HepG2 (cell line): ENCODE data around the gene RHOBTB3. TPM values are rescaled to one million over a fixed set of nuclear protein-coding genes. Genes with fewer than 3 reads are reported as not detected.

Source experiments
- CENPX ChIP-seq: sonication (generic); formaldehyde crosslinking; IDR thresholded peaks from 2 replicates; pipeline ENCODE4 v1.9.0; 2021; ENCODE audit warnings: mild to moderate bottlenecking, missing genetic modification reagents, moderate library complexity
- CREB1 ChIP-seq, 2 experiments: fragments of 450-650 bp in 1 of 2; IDR thresholded peaks; 2 replicates each; pipeline ENCODE4 v1.6.1; 2016 to 2017; ENCODE audit warnings: control low read depth in 1 of 2, mild to moderate bottlenecking in 1 of 2, missing compliant biosample characterization in 1 of 2, missing genetic modification characterization in 1 of 2
- FOXP1 ChIP-seq, 2 experiments: fragments of 450-650 bp in 1 of 2; IDR thresholded peaks; 2 replicates each; pipeline ENCODE4 v1.6.1; 2017 to 2018; ENCODE audit warnings: antibody characterized with exemption in 1 of 2
- HOXA3 ChIP-seq: sonication (generic); formaldehyde crosslinking; IDR thresholded peaks from 2 replicates; pipeline ENCODE4 v1.5.0; 2020; ENCODE audit warnings: missing genetic modification reagents
- HOXA7 ChIP-seq: sonication (generic); formaldehyde crosslinking; IDR thresholded peaks from 2 replicates; pipeline ENCODE4 v1.8.1; 2022; ENCODE audit warnings: mild to moderate bottlenecking, missing genetic modification reagents, moderate library complexity
- NFYC ChIP-seq: IDR thresholded peaks from 2 replicates; pipeline ENCODE4 v1.6.1; 2016; ENCODE audit warnings: missing genetic modification reagents, missing compliant biosample characterization
- RBAK ChIP-seq: sonication (generic); formaldehyde crosslinking; IDR thresholded peaks from 2 replicates; pipeline ENCODE4 v1.5.1; 2020; ENCODE audit warnings: mild to moderate bottlenecking, missing genetic modification reagents
- SCMH1 ChIP-seq: sonication (generic); formaldehyde crosslinking; IDR thresholded peaks from 2 replicates; pipeline ENCODE4 v1.9.0; 2021; ENCODE audit warnings: missing genetic modification reagents, mild to moderate bottlenecking, borderline replicate concordance
- SOX5 ChIP-seq: IDR thresholded peaks from 2 replicates; pipeline ENCODE4 v1.6.1; 2016; ENCODE audit warnings: borderline replicate concordance
- SPEN ChIP-seq: sonication (generic); formaldehyde crosslinking; IDR thresholded peaks from 2 replicates; pipeline ENCODE4 v1.5.1; 2020; ENCODE audit warnings: low read depth, mild to moderate bottlenecking, missing genetic modification reagents
- TOPORS ChIP-seq: sonication (generic); formaldehyde crosslinking; IDR thresholded peaks from 2 replicates; pipeline ENCODE4 v1.8.0; 2023; ENCODE audit warnings: mild to moderate bottlenecking, missing genetic modification reagents
- ZNF331 ChIP-seq: sonication (generic); formaldehyde crosslinking; IDR thresholded peaks from 2 replicates; pipeline ENCODE4 v1.4.0; 2020; ENCODE audit warnings: missing genetic modification reagents
- ZNF790 ChIP-seq: sonication (generic); formaldehyde crosslinking; IDR thresholded peaks from 2 replicates; pipeline ENCODE4 v1.8.0; 2022; ENCODE audit warnings: missing genetic modification reagents, mild to moderate bottlenecking, borderline replicate concordance
- ZSCAN29 ChIP-seq: sonication (generic); formaldehyde crosslinking; conservative IDR thresholded peaks from 2 replicates; pipeline ENCODE4 v1.4.0; 2020; ENCODE audit warnings: mild to moderate bottlenecking, missing genetic modification reagents
- polyA plus RNA-seq, 8 experiments: library from polyadenylated mRNA; depleted of rRNA in 3 of 8; stranded (reverse) in 7 of 8; unstranded in 1 of 8; fragments of >200 nt; fragmentation: Illumina TruSeq in 4 of 8; extraction: Trizol in 4 of 8; gene quantifications; 2 replicates each; pipeline versions ENCODE4 v1.2.1 to v1.2.3, GENCODE V29; 2011 to 2016; ENCODE audit warnings: low read depth in 4 of 8, missing spikeins in 1 of 8, mixed read lengths in 1 of 8; ENCODE audit not compliant: insufficient read depth in 1 of 8
- total RNA-seq, 5 experiments: library from RNA; depleted of rRNA; stranded (reverse); fragments of >200 nt; fragmentation: Illumina TruSeq; extraction: Trizol; gene quantifications; 2 replicates each; pipeline ENCODE4 v1.2.3, GENCODE V29; 2016; ENCODE audit warnings: low read depth in 1 of 5
- TF ChIP-seq, protein P1 (sequence below): sonication (generic); formaldehyde crosslinking; IDR thresholded peaks from 2 replicates; pipeline ENCODE4 v1.4.0; 2020; ENCODE audit warnings: missing genetic modification reagents, mild to moderate bottlenecking, borderline replicate concordance
- TF ChIP-seq, protein P2 (sequence below): sonication (generic); formaldehyde crosslinking; IDR thresholded peaks from 2 replicates; pipeline ENCODE4 v1.4.0; 2020; ENCODE audit warnings: missing genetic modification reagents
- TF ChIP-seq, protein P3 (sequence below): sonication (generic); formaldehyde crosslinking; IDR thresholded peaks from 2 replicates; pipeline ENCODE4 v1.5.0; 2020; ENCODE audit warnings: mild to moderate bottlenecking, missing genetic modification reagents
- TF ChIP-seq, protein P4 (sequence below): sonication (generic); formaldehyde crosslinking; IDR thresholded peaks from 2 replicates; pipeline ENCODE4 v1.4.0; 2020; ENCODE audit warnings: missing genetic modification reagents, borderline replicate concordance

The RHOBTB3 gene
- total and polyA plus RNA-seq, 2 of the 13 experiments (the other 11 are each of a cell fraction or from before 2014, with no cell fraction given) = 31.6 to 35.4 TPM

DNA sequence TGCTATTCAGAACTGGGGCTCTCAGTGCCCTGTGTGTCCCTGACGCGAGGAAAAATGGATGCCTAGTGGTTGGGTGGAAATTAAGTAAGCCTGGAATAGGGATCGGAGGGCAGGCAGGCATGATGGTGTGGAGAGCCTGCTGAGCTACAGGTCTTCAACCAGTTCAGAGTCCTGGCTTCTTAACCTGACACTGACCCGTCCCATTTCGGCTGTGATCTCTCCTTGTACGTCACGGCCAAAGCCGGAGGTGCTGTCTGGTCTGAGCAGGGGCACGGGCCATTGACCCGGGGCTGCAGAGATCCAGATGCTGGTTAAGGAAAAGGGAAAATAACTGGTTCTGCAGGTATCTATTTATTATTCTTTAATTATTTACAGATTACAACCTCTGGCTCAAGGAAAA is 27.9 kb downstream of the RHOBTB3 start (continued):
- TF ChIP-seq, protein P1, sequence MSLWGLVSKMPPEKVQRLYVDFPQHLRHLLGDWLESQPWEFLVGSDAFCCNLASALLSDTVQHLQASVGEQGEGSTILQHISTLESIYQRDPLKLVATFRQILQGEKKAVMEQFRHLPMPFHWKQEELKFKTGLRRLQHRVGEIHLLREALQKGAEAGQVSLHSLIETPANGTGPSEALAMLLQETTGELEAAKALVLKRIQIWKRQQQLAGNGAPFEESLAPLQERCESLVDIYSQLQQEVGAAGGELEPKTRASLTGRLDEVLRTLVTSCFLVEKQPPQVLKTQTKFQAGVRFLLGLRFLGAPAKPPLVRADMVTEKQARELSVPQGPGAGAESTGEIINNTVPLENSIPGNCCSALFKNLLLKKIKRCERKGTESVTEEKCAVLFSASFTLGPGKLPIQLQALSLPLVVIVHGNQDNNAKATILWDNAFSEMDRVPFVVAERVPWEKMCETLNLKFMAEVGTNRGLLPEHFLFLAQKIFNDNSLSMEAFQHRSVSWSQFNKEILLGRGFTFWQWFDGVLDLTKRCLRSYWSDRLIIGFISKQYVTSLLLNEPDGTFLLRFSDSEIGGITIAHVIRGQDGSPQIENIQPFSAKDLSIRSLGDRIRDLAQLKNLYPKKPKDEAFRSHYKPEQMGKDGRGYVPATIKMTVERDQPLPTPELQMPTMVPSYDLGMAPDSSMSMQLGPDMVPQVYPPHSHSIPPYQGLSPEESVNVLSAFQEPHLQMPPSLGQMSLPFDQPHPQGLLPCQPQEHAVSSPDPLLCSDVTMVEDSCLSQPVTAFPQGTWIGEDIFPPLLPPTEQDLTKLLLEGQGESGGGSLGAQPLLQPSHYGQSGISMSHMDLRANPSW = no peak
- TF ChIP-seq FOXP1 (IDR thresholded peaks at IDR 0.05) (no peak), FOXP1 (CRISPR knock-in tag; IDR thresholded peaks at IDR 0.05) (no peak; the same call in 1 of the 2 replicates), ZNF790 (CRISPR knock-in tag) (no peak), CENPX (no peak), HOXA7 (no peak), ZSCAN29 (CRISPR knock-in tag) (no peak), SCMH1 (CRISPR knock-in tag) (no peak), CREB1 (IDR thresholded peaks at IDR 0.05) (peak; percentile 48; the same call in 1 of the 2 replicates), CREB1 (CRISPR knock-in tag; IDR thresholded peaks at IDR 0.05) (0 out of 2 replicates have a peak, but pooled peaks have one; percentile 9), SOX5 (CRISPR knock-in tag) (peak; percentile 47; the same call in 1 of the 2 replicates), TOPORS (CRISPR knock-in tag) (no peak), NFYC (no peak), SPEN (CRISPR knock-in tag) (no peak), HOXA3 (CRISPR knock-in tag) (peak; percentile 81), RBAK (CRISPR knock-in tag) (no peak), ZNF331 (0 out of 2 replicates have a peak, but pooled peaks have one; percentile 21)
- TF ChIP-seq, protein P2, sequence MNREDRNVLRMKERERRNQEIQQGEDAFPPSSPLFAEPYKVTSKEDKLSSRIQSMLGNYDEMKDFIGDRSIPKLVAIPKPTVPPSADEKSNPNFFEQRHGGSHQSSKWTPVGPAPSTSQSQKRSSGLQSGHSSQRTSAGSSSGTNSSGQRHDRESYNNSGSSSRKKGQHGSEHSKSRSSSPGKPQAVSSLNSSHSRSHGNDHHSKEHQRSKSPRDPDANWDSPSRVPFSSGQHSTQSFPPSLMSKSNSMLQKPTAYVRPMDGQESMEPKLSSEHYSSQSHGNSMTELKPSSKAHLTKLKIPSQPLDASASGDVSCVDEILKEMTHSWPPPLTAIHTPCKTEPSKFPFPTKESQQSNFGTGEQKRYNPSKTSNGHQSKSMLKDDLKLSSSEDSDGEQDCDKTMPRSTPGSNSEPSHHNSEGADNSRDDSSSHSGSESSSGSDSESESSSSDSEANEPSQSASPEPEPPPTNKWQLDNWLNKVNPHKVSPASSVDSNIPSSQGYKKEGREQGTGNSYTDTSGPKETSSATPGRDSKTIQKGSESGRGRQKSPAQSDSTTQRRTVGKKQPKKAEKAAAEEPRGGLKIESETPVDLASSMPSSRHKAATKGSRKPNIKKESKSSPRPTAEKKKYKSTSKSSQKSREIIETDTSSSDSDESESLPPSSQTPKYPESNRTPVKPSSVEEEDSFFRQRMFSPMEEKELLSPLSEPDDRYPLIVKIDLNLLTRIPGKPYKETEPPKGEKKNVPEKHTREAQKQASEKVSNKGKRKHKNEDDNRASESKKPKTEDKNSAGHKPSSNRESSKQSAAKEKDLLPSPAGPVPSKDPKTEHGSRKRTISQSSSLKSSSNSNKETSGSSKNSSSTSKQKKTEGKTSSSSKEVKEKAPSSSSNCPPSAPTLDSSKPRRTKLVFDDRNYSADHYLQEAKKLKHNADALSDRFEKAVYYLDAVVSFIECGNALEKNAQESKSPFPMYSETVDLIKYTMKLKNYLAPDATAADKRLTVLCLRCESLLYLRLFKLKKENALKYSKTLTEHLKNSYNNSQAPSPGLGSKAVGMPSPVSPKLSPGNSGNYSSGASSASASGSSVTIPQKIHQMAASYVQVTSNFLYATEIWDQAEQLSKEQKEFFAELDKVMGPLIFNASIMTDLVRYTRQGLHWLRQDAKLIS (CRISPR knock-in tag) = no peak
- TF ChIP-seq, protein P3, sequence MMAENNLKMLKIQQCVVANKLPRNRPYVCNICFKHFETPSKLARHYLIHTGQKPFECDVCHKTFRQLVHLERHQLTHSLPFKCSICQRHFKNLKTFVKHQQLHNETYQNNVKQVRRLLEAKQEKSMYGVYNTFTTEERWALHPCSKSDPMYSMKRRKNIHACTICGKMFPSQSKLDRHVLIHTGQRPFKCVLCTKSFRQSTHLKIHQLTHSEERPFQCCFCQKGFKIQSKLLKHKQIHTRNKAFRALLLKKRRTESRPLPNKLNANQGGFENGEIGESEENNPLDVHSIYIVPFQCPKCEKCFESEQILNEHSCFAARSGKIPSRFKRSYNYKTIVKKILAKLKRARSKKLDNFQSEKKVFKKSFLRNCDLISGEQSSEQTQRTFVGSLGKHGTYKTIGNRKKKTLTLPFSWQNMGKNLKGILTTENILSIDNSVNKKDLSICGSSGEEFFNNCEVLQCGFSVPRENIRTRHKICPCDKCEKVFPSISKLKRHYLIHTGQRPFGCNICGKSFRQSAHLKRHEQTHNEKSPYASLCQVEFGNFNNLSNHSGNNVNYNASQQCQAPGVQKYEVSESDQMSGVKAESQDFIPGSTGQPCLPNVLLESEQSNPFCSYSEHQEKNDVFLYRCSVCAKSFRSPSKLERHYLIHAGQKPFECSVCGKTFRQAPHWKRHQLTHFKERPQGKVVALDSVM (CRISPR knock-in tag) = no peak
- TF ChIP-seq, protein P4, sequence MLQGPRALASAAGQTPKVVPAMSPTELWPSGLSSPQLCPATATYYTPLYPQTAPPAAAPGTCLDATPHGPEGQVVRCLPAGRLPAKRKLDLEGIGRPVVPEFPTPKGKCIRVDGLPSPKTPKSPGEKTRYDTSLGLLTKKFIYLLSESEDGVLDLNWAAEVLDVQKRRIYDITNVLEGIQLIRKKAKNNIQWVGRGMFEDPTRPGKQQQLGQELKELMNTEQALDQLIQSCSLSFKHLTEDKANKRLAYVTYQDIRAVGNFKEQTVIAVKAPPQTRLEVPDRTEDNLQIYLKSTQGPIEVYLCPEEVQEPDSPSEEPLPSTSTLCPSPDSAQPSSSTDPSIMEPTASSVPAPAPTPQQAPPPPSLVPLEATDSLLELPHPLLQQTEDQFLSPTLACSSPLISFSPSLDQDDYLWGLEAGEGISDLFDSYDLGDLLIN (CRISPR knock-in tag) = no peak
